22Rv1 (cell line): ENCODE results near the gene FLNB.

Experiments used
- ZFX ChIP-seq: fragments of 450-650 bp; IDR thresholded peaks from 2 replicates; pipeline ENCODE4 v1.6.1; 2017; ENCODE audit warnings: antibody characterized with exemption, borderline replicate concordance
- TF ChIP-seq, protein P1 (sequence below): fragments of 450-650 bp; IDR thresholded peaks from 2 replicates; pipeline ENCODE4 v1.5.1; 2017; ENCODE audit warnings: mild to moderate bottlenecking

DNA sequence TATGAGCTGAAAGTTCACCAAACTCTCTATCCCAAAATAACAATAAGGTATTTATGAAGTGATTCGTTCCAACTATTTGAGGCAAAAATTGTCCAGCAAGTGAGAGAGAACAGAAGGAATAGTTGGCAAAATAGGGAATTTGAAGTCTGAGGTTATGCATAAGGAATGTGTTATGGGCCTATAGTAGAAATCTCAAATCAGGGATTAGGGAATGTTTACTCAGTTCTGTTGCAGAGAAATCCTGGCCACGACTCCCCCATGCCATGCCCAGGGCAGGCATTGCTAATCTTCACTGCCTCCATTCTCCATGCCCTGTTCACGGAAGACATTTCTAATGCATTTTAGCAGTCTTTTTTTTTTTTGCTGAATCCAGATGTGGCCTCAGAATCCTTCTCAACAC, 58.6 kb downstream of the FLNB start:
- TF ChIP-seq, protein P1, sequence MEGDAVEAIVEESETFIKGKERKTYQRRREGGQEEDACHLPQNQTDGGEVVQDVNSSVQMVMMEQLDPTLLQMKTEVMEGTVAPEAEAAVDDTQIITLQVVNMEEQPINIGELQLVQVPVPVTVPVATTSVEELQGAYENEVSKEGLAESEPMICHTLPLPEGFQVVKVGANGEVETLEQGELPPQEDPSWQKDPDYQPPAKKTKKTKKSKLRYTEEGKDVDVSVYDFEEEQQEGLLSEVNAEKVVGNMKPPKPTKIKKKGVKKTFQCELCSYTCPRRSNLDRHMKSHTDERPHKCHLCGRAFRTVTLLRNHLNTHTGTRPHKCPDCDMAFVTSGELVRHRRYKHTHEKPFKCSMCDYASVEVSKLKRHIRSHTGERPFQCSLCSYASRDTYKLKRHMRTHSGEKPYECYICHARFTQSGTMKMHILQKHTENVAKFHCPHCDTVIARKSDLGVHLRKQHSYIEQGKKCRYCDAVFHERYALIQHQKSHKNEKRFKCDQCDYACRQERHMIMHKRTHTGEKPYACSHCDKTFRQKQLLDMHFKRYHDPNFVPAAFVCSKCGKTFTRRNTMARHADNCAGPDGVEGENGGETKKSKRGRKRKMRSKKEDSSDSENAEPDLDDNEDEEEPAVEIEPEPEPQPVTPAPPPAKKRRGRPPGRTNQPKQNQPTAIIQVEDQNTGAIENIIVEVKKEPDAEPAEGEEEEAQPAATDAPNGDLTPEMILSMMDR, result no peak
- TF ChIP-seq ZFX, result no peak
